Stimulated activated CD4-positive, alpha-beta T cell treated with anti-CD3 and anti-CD28 coated beads, Interleukin-2, amount 100 ng/mL, for 48 hours (primary cell): ENCODE measurements around the gene SETBP1.
"Not testable (repeated sequence)": the region's sequence is repeated elsewhere in the genome, so short reads cannot be mapped to it uniquely, and the experiment has no call there.

Experiments used
- DNase-seq, 2 donors: peaks; one replicate each; pipeline ENCODE4 v3.0.0-alpha.2; 2020

SETBP1 gene

GRCh38 chr18:44796429-44797428, 116.0 kb downstream of the SETBP1 start:
- no peak for DNase-seq

GRCh38 chr18:44798433-44799048, 117.9 kb downstream of the SETBP1 start:
- DNase-seq: no peak

- DNase-seq: no peak
These were observed 118.8 kb downstream of the SETBP1 start for GRCh38 chr18:44799382-44799906.

GRCh38 chr18:44799907-44800421, 119.3 kb downstream of the SETBP1 start:
- DNase-seq: no peak

- not testable (repeated sequence) for DNase-seq
These were observed 120.1 kb downstream of the SETBP1 start for GRCh38 chr18:44800766-44801165.

GRCh38 chr18:44801781-44802180, 121.1 kb downstream of the SETBP1 start:
- no peak for DNase-seq

- DNase-seq: no peak
These were observed 121.8 kb downstream of the SETBP1 start for GRCh38 chr18:44802508-44802907.

GRCh38 chr18:44803019-44803650, 122.4 kb downstream of the SETBP1 start:
- no peak for DNase-seq

- DNase-seq: no peak
These were observed 123.3 kb downstream of the SETBP1 start for GRCh38 chr18:44804033-44804432.

GRCh38 chr18:44805176-44805575, 124.5 kb downstream of the SETBP1 start:
- DNase-seq: no peak

GRCh38 chr18:44805643-44806042, 125.0 kb downstream of the SETBP1 start:
- no peak for DNase-seq

- no peak for DNase-seq
These were observed 127.1 kb downstream of the SETBP1 start for GRCh38 chr18:44807766-44808165.

- no peak for DNase-seq
These were observed 131.0 kb downstream of the SETBP1 start for GRCh38 chr18:44811572-44812125.

GRCh38 chr18:44812426-44812825, 131.7 kb downstream of the SETBP1 start:
- no peak for DNase-seq

- DNase-seq: no peak
These were observed 132.9 kb downstream of the SETBP1 start for GRCh38 chr18:44813586-44813985.

- DNase-seq: no peak
These were observed 134.4 kb downstream of the SETBP1 start for GRCh38 chr18:44815108-44815507.

GRCh38 chr18:44816050-44816449, 135.4 kb downstream of the SETBP1 start:
- no peak for DNase-seq

GRCh38 chr18:44816477-44816876, 135.8 kb downstream of the SETBP1 start:
- no peak for DNase-seq

- DNase-seq: no peak
These were observed 137.3 kb downstream of the SETBP1 start for GRCh38 chr18:44817831-44818473.

GRCh38 chr18:44818668-44819403, 138.1 kb downstream of the SETBP1 start:
- no peak for DNase-seq

GRCh38 chr18:44819944-44820510, 139.3 kb downstream of the SETBP1 start:
- no peak for DNase-seq
